ENCODE results near the gene USP24. TPM values are rescaled to one million over a fixed set of nuclear protein-coding genes. Genes with fewer than 3 reads are reported as not detected.
A peak's percentile ranks its signal among the peaks of the same experiment; 100 is the strongest.
"Not testable (repeated sequence)": the region's sequence is repeated elsewhere in the genome, so short reads cannot be mapped to it uniquely, and the experiment has no call there.

The USP24 gene
- total RNA-seq, 1 experiment from 2014 or later, result 16.7 TPM

- DNase-seq (ENCODE audit: low read depth, low spot score); in situ Hi-C loops (cut with HindIII; ENCODE audit: low pct_unique_long_range_greater_than_20kb, low sequenced_read_pairs): not testable (repeated sequence)
These were observed 106.2 kb downstream of the USP24 start for GRCh38 chr1:55109005-55109404.

GRCh38 chr1:55107101-55107500 is 108.1 kb downstream of the USP24 start:
- DNase-seq (ENCODE audit: low read depth, low spot score), result no peak
- in situ Hi-C loops (cut with HindIII; ENCODE audit: low pct_unique_long_range_greater_than_20kb, low sequenced_read_pairs), result no loop called here

GRCh38 chr1:55103891-55104290 is 111.3 kb downstream of the USP24 start:
- in situ Hi-C loops (cut with HindIII; ENCODE audit: low pct_unique_long_range_greater_than_20kb, low sequenced_read_pairs), result no loop called here
- DNase-seq (ENCODE audit: low read depth, low spot score), result no peak

GRCh38 chr1:55095095-55095494 is 120.1 kb downstream of the USP24 start:
- in situ Hi-C loops (cut with HindIII; ENCODE audit: low pct_unique_long_range_greater_than_20kb, low sequenced_read_pairs), result no loop called here
- DNase-seq (ENCODE audit: low read depth, low spot score), result no peak

GRCh38 chr1:55092475-55092874 is 122.7 kb downstream of the USP24 start:
- no peak for DNase-seq (ENCODE audit: low read depth, low spot score)
- in situ Hi-C loops (cut with HindIII; ENCODE audit: low pct_unique_long_range_greater_than_20kb, low sequenced_read_pairs), result no loop called here

- in situ Hi-C loops (cut with HindIII; ENCODE audit: low pct_unique_long_range_greater_than_20kb, low sequenced_read_pairs), result no loop called here
- no peak for DNase-seq (ENCODE audit: low read depth, low spot score)
These were observed 125.5 kb downstream of the USP24 start for GRCh38 chr1:55089683-55090082.

- in situ Hi-C loops (cut with HindIII; ENCODE audit: low pct_unique_long_range_greater_than_20kb, low sequenced_read_pairs), result no loop called here
- no peak for DNase-seq (ENCODE audit: low read depth, low spot score)
These were observed 126.8 kb downstream of the USP24 start for GRCh38 chr1:55088413-55088812.

GRCh38 chr1:55087439-55087838 is 127.7 kb downstream of the USP24 start:
- in situ Hi-C loops (cut with HindIII; ENCODE audit: low pct_unique_long_range_greater_than_20kb, low sequenced_read_pairs), result no loop called here

GRCh38 chr1:55084257-55084656 is 130.9 kb downstream of the USP24 start:
- in situ Hi-C loops (cut with HindIII; ENCODE audit: low pct_unique_long_range_greater_than_20kb, low sequenced_read_pairs), result no loop called here

More at GRCh38 chr1:55087439-55087838, 127.7 kb downstream of the USP24 start:
- DNase-seq (ENCODE audit: low read depth, low spot score), result no peak

GRCh38 chr1:55081905-55082296 is 133.3 kb downstream of the USP24 start:
- in situ Hi-C loops (cut with HindIII; ENCODE audit: low pct_unique_long_range_greater_than_20kb, low sequenced_read_pairs), result no loop called here
- DNase-seq (ENCODE audit: low read depth, low spot score), result no peak

More at GRCh38 chr1:55084257-55084656, 130.9 kb downstream of the USP24 start:
- no peak for DNase-seq (ENCODE audit: low read depth, low spot score)

- DNase-seq (ENCODE audit: low read depth, low spot score), result peak; percentile 85
- in situ Hi-C loops (cut with HindIII; ENCODE audit: low pct_unique_long_range_greater_than_20kb, low sequenced_read_pairs), result no loop called here
These were observed 133.8 kb downstream of the USP24 start for GRCh38 chr1:55081188-55081904.

- DNase-seq (ENCODE audit: low read depth, low spot score), result no peak
- in situ Hi-C loops (cut with HindIII; ENCODE audit: low pct_unique_long_range_greater_than_20kb, low sequenced_read_pairs), result no loop called here
These were observed 135.5 kb downstream of the USP24 start for GRCh38 chr1:55079651-55080050.

- DNase-seq (ENCODE audit: low read depth, low spot score), result no peak
- in situ Hi-C loops (cut with HindIII; ENCODE audit: low pct_unique_long_range_greater_than_20kb, low sequenced_read_pairs), result no loop called here
These were observed 136.7 kb downstream of the USP24 start for GRCh38 chr1:55078470-55078869.

GRCh38 chr1:55076356-55076755 is 138.8 kb downstream of the USP24 start:
- no peak for DNase-seq (ENCODE audit: low read depth, low spot score)
- in situ Hi-C loops (cut with HindIII; ENCODE audit: low pct_unique_long_range_greater_than_20kb, low sequenced_read_pairs), result no loop called here

- in situ Hi-C loops (cut with HindIII; ENCODE audit: low pct_unique_long_range_greater_than_20kb, low sequenced_read_pairs), result no loop called here
- no peak for DNase-seq (ENCODE audit: low read depth, low spot score)
These were observed 140.7 kb downstream of the USP24 start for GRCh38 chr1:55074455-55074854.

- in situ Hi-C loops (cut with HindIII; ENCODE audit: low pct_unique_long_range_greater_than_20kb, low sequenced_read_pairs), result no loop called here
- no peak for DNase-seq (ENCODE audit: low read depth, low spot score)
These were observed 141.8 kb downstream of the USP24 start for GRCh38 chr1:55073187-55073916.

- DNase-seq (ENCODE audit: low read depth, low spot score), result peak; percentile 61
- in situ Hi-C loops (cut with HindIII; ENCODE audit: low pct_unique_long_range_greater_than_20kb, low sequenced_read_pairs), result no loop called here
These were observed 143.7 kb downstream of the USP24 start for GRCh38 chr1:55071477-55071876.

GRCh38 chr1:55070293-55071164 is 144.6 kb downstream of the USP24 start:
- DNase-seq (ENCODE audit: low read depth, low spot score), result no peak
- in situ Hi-C loops (cut with HindIII; ENCODE audit: low pct_unique_long_range_greater_than_20kb, low sequenced_read_pairs), result no loop called here

All from SK-MEL-5 (cell line).